GM18519 (cell line): Measurements from ENCODE around the gene RPS6KA2.
"Not testable (repeated sequence)": the region's sequence is repeated elsewhere in the genome, so short reads cannot be mapped to it uniquely, and the experiment has no call there.

Experiments used
- ATAC-seq: cut with Tn5 transposase; IDR thresholded peaks from one replicate; pipeline ENCODE4 v1.9.1; 2021; ENCODE audit warnings: mild to moderate bottlenecking, moderate library complexity; ENCODE audit not compliant: unreplicated experiment, low FRiP score

The RPS6KA2 gene

DNA sequence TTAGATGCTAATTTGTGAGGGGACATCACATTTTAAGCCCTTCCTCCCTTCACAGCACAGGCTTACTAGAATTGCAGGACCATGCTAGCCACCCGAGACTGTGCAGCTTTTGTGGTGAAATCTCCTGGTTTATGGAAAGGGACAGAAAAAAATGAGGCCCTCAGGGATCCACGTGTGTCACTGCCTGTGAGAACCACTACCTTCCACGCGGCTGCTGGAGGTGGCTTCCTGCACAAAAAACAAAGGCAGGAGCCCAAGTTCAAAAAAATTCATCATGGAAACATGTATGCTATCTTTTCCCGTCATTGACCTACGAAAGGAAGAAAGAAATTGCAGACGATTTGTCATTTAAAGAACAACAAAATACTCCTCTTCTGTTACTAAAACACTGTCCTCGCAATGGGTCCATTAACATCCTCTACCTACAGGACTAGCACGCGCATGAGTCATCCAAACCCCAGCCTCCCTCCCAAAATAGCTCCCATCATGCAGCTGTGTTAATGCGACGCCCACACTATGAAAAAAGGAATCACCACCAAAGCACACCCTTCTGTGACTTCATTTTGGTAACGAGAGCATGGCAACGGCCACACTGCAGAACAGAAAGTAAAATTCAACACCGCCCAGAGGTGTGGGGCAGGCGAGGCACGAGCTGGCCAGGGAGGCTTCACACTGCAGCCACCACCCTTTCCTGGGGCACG lies 86.3 kb downstream of the RPS6KA2 start:
- ATAC-seq = peak; percentile 79

DNA sequence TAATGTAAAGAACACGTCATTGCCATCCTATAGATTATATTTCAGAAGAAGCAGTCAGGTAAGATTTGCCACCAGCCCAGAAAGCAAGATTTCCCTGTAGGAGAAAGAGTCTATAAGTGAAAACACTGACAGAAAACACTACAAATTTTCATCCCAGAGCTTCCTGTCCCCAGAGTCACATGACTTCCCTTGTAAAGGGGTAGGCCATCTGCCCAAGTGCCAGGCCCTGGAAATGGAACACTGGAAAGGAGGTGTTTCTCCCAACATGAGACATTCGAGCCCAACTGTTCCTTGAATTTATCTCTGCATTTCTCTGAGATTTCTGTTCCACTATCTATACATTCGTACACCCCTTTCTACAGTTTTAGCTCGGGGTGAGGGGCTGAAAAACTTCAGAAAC lies 87.5 kb downstream of the RPS6KA2 start:
- ATAC-seq = no peak

DNA sequence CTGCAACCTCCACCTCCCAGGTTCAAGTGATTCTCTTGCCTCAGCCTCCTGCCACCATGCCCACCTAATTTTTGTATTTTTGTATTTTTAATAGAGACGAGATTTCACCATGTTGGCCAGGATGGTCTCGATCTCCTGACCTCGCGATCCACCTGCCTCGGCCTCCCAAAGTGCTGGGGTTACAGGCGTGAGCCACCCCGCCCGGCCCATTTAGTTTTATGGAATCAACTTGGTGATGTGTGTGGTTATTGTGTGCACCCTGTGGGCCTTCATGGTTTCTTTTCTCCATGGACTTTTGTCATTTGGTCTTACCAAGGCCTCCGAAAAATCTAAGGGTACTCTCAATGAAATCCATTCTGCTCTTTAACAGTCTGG lies 88.1 kb downstream of the RPS6KA2 start:
- not testable (repeated sequence) for ATAC-seq

DNA sequence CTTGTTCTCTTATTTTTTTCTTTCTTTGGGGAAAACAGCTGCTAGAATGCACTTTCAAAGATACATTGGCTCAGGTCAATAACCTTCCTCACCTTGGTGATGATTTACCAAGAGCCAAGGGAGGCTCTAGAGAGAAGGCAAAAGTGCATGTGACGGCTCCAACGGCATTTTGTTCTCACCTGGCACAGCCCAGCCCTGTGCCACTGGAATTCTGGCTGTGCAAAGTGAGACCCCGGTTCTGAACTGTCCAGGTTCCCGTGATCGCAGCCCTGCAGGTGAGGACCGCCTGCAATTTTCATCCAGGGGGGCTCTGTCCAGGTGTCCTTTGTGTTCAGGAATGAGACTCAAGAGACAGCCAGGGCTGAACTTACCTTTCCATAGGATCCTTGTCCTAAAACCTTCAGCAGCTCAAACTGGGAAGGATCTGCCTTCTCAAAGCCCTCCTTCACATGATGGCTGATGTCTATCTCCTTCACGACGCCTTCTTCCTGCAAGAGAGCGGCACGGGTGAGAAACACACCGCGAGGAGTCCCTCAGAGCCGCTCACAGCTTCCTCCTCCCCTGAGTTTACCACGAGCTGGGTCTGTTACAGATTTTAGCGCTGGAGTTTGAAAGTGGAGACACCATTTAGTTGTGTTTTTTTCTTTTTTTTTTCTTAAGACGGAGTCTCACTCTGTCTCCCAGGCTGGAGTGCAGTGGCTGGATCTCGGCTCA lies 88.6 kb downstream of the RPS6KA2 start:
- no peak for ATAC-seq

DNA sequence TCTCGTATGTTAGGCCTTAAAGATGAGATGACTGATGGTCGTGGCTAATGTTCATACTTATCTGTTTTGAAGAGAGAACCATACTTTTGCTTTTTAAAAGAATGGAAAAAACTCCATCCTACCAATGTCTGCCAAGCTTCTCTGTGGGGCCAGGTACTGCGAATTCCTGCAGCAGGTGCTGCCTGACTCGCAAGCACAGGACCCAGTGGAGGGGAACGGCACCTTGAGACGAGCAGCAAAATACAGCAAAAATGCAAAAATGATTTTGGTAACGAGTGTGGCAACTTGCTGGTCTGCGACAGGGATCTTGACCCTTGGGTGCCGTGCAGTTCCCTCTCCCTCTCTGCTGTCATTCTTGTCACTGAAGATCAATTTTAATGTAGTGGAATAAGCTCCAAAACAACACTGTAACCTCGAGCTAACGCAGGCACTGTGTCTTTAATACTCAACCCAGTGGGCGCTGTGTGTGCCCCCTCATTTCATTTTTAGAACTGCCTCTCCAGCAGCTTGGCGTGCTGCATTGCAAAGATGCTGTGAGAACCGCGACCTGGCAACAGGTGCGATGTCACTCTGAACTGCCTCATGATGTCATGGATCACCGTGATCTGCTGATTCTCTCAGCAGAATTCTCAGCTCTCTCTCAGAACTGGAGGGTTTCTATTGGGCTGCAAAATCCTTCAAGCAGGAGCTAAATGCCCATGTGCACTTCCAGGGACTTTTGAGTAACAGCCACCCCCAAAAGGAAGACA lies 92.2 kb downstream of the RPS6KA2 start:
- ATAC-seq = no peak

DNA sequence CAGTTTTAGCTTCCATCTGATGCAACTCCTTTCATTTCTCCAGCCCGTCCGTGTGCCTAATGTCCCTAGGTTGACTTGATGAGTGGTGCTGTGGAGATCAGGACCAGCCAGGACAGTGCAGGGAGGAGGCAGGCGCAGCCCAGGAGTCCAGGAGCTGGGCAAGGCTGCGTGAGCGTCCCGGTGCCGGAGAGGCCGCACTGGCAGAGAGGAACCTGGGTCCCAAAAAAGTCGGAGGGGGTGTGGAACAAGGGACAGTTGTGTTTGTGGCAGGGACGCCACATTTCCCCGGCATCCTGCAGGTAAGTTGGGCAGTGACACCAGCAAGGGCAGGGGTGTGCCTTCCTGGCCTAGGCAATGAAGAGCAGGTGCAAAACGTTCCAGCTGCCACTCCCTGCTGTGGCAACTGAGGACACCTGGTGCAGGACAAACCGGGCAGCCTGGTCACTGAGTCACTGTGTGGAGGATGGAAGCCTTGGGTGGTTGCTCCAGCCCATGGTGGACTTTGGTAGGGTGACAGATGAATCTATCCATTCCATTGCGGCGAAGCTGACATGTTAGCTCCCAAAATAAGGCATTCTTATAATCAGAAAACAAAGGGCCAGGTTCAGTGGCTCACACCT lies 93.7 kb downstream of the RPS6KA2 start:
- ATAC-seq = no peak

DNA sequence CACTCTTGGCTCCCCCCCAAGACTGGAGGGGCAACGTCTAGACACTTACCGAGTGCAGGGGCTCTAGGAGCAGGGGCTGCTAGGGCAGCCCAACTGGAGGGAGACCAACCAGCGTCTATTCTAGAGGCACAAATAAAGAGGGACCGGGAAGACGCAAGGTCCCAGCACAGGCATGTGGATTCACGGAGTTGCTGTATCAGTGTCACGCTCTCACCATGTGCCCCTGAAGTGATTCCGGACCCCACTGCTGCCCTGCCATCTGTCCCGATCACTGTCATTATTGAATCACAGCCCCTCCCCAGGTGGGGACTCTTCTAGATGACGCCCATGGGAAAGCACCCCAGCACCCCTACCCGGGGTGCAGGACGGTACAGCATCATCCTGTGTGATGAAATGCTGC lies 94.7 kb downstream of the RPS6KA2 start:
- ATAC-seq = no peak

DNA sequence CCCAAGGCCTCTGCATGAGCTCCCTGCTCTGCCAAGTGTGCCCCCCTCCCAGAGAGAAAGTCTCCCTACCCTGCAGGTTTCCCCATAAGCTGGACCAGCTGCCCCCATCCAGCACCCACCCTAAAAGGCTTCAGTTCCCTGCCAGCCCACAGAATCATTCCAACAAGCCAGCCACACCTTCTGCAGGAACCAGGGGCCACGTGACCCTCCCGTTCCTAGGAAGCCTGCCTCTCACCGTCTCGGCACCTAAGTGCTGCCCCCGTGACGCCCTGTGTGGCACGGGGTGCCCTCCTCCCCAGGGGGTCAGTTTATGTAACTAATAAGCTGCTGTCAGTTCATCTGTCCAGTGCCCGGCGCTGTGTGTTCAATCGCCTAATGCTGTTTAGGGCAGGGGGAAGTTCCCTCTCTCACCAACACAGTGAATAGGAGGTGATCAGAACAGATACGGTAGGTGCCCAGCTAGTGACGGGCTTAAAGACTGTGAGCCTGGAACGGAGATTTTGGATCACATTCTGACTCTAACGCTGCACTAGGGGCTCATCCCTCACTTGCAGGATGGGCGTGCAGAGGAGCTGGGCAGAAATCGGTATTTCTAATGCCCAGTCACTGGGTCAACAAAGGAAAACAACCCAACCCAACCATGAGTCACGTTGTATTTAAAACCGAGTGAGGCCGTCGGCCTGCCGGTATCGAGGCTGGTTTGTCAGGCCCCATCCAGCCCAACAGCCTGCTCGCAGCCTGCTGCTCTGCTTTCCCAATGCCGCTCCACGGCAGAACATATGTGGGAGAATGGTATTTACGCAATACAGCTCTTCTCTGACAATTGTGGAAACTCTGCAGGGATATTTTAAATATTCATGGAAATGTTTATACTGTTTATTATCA lies 96.6 kb downstream of the RPS6KA2 start:
- ATAC-seq = no peak

DNA sequence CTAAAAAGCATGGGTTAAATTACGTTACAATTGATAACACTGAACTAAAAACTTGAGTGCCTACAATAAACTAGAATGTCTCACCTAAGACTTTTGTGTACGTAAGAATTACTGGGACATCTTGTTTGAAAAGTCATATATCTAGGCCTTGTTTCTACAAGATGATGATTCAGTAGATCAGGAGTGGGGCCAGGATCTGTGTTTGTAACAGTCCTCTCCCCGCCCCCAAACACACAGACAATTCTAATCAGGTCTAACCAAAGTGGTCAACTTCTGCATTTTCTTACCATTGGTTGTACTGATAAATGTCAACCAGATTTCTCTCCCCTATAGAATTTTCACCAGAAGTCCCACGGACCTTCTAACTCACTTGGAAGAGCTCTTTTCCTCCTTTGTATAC lies 97.5 kb downstream of the RPS6KA2 start:
- no peak for ATAC-seq

DNA sequence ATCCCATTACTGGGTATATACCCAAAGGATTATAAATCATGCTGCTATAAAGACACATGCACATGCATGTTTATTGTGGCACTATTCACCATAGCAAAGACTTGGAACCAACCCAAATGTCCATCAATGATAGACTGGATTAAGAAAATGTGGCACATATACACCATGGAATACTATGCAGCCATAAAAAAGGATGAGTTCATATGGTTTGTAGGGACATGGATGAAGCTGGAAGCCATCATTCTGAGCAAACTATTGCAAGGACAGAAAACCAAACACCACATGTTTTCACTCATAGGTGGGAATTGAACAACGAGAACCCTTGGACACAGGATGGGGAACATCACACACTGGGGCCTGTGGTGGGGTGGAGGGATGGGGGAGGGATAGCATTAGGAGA lies 98.0 kb downstream of the RPS6KA2 start:
- ATAC-seq = not testable (repeated sequence)

DNA sequence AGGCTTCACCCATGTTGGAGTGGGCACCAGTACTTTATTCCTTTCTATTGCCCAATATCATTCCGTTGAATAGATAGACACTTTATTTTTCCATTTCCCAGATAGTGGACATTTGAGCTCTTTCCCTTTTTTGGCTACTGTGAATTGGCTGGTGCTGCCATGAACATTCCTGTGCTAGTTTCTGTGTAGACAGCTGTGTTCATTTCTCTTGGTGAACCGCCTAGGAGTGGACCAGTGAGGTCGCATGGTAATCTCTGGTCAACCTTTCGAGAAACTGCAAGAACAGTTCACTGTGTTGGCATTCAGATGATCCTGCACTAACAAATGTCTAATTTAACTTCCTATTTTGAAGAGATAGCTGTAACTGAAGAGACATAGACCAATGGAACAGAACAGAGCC lies 99.2 kb downstream of the RPS6KA2 start:
- no peak for ATAC-seq

DNA sequence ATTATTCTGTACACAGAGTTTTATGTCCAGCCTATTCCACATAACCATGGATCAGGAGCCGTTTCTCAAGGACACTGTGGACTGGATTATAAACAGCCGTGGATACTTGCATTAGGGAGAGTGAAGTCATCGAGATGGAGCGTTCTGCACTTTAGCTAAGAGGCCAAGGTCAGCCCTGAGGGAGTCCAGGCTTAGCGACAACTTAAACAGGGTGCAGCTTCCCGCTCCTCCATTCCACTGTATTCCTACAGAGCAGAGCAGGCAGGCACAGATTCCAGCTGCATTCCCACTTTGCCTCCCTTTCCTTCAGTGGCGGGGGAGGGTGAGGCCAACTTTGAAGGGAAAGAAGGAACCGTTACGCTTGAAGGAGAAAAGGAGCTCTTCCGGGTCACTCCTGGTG lies 100.1 kb downstream of the RPS6KA2 start:
- ATAC-seq = no peak

DNA sequence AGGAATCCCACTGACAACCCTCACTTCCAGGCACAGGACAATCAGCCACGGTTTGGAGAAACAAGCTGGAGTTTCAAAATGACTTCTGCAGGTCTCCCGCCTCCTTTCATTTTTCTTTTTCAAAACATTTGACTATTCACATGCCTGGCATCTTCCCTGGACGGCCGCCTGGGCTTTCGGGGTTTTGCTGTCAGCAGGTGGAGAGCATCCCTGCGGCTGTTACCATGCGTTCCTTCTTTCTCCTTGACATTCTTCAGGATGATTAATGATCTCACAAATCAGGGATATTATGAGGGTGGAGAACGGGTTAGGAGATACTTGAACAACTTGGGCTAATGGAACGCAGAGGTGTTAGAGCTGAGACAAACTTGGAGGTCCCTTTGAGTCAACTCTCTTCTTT lies 101.5 kb downstream of the RPS6KA2 start:
- ATAC-seq = no peak

DNA sequence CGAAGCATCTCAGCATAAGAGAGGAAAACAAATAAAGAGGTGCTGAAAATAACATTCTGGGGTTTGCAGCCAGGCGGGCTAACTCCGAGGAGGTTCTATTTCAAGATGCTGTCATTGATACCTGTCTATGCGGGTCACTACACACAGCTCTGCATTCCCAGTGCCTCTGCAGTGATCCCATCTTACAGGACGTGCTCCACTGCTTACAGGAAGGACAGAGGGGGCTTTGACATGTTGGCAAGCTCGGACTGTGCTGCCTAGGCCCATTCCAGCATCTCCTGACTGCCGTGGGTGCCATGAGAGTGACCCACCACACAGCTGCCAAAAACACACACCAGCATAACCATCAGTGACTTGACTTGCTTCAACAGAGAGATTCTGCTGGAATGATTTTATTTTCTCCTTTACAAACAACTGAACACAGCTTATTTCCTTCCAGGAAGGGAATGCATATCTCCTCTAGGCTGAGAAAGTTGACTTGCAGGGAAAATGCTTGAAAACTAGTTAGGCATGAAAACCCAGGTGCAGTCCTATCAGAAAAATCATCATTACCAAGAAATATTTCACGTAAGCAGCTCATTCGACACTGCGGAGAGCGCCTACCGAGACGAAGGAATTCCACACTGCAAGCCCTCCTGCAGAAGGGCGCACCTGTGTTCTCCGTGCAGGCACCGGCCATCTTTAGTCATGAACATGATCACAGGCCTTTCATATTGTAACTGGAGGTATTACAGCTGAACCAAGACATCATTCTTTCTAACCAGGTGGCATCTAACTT lies 103.1 kb downstream of the RPS6KA2 start:
- ATAC-seq = no peak

DNA sequence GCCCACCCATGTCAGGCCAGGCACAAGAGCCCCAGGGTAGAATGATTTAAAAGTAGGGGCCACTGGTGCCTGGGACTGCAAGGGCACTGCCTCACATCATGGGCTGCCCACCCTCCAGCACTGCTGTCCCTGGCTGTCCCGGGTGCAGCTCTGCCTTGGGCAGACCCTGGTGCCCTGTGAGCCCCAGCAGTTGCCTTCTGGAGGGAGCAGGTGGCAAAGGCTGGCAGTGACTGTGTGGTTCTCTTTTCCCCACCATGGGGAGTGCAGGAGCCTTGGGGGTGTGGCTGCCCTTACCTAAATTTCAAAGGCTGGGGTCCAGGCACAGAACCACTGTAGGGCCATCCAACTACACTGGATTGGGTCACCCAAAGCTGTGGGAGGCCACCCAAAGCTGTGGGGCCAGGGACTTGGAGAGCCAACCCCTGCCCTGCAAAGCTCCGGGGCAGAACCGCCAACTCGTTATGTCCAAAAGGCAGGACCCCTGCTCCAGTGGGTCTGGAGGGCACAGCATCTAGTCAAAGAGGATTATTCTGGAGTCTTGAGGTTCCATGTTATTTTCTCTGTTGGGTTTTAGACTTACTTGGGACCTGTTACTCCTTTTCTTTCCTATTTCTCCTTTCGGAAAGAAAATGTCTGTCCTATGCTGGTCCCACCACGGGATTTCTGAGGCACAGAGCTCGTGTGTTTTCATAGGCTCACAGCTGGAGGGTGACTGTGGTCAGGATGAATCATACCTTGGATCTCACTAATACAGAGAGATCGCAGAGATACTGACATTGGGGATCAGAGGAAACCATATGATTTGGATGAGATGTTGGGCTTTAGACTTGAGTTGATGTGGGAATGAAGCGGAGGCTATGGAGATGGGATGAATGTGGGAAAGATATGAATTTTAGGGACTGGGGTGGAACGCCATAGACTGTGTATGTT lies 105.9 kb downstream of the RPS6KA2 start:
- ATAC-seq = no peak

DNA sequence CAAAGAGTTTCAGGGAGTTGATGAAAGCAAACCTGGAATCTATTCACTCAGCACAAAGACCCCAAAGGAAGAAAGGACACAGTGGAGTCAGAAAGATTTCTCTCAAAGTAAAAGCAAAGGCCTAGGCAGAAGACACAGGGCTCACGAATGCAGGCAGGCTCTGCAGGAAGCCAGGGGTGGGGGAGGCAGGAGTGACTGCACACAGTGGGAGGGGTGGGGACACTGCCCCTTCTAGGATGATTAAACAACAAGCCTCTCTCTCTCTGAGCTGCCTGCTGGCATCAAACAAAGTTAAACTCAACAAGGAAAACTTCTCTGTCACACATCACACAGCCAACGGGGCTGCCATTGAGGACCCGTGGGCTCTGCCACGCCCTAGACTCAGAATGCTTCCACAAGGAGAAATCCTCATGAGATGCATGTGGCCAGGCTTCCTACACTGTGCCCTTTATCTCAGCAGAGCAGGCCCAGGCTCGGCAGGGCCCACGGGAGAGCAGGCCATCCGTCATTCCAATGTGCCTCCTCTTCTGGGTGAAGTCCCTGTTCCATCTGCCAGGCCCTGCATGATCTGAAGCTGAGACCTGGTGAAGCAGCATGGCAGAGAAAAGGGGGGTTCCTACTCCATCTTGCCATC lies 110.7 kb downstream of the RPS6KA2 start:
- no peak for ATAC-seq

DNA sequence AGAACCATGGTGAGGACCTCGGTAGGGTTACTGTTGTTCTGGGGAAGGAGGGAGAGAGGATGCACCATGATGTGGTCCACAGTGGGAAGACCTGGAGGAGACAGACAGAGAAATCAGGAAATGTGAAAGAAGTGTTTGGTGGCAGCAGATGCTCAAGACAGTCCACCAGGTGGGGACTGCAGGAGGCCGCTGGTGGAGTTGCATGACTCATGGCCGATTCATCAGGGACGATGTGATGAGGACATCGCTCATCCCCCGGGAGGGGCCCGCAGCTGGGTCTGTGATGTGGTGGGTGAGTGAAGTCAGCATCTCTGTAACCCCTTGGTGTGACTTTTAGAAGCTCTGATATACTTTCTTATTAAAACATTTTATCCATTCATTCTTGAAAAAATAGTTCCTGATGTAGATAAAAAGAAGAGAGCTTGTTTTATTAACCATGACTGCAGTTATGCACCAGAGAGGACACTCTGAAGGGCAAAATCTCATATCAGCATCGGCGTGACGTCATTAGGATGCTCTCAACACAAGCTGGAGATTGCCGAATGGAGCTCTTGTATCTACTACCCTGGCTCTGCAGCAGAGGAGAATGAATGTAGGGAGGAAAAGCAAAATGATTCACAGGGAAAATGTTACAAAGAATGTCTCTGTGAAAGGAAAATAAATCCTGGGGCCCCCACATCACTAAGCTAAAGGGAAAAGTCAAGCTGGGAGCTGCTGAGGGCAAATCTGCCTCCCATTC lies 111.8 kb downstream of the RPS6KA2 start:
- no peak for ATAC-seq
